Measurements from ENCODE around the gene NTF4. TPM values are rescaled to one million over a fixed set of nuclear protein-coding genes. Genes with fewer than 3 reads are reported as not detected.

Gene NTF4
- total and polyA plus RNA-seq, 12 donors: 0.06 to 1.6 (median 0.71) TPM; not detected in 7

DNA sequence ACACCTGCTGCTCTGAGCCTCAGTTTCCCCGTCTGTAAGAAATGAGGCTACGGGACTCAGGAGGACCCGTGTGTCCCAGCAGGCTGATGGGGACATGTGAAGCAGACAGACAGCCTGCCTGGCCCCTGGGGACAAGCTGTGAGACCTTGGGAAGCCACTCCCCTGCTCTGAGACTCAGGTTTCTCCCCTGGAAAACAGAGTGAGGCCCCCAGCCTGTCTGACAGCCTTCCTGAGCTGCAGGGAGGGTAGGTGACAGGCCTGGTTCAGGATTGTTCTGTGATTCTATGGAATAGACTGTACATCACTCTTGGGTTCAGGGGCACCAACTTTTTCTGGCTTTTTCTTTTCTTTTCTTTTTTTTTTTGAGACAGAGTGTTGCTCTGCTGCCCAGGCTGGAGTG, 2.9 kb upstream of the NTF4 start:
- TF ChIP-seq, protein P1, sequence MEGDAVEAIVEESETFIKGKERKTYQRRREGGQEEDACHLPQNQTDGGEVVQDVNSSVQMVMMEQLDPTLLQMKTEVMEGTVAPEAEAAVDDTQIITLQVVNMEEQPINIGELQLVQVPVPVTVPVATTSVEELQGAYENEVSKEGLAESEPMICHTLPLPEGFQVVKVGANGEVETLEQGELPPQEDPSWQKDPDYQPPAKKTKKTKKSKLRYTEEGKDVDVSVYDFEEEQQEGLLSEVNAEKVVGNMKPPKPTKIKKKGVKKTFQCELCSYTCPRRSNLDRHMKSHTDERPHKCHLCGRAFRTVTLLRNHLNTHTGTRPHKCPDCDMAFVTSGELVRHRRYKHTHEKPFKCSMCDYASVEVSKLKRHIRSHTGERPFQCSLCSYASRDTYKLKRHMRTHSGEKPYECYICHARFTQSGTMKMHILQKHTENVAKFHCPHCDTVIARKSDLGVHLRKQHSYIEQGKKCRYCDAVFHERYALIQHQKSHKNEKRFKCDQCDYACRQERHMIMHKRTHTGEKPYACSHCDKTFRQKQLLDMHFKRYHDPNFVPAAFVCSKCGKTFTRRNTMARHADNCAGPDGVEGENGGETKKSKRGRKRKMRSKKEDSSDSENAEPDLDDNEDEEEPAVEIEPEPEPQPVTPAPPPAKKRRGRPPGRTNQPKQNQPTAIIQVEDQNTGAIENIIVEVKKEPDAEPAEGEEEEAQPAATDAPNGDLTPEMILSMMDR (IDR thresholded peaks at IDR 0.05): no peak
- H3K27ac ChIP-seq: no peak overlapping the region
- ATAC-seq (no peak), DNase-seq (no peak)
- intact Hi-C loops (cut with DNase I): no loop called here
- H3K4me1 ChIP-seq: peaks cover 0 to 22% (median 9%) of the 10 kb centered on the region in 9 donors
- H3K36me3 ChIP-seq: no peaks in the 10 kb centered on the region
- H3K9me3 ChIP-seq: no peaks in the 10 kb centered on the region
- H3K4me3 ChIP-seq: no peak overlapping the region
- peaks cover 0 to 95% (median 72%) of the 10 kb centered on the region in 7 donors for H3K27me3 ChIP-seq
- WGBS, 2 donors: 55 to 64% methylated on average over 3 of the region's 3 CpGs

DNA sequence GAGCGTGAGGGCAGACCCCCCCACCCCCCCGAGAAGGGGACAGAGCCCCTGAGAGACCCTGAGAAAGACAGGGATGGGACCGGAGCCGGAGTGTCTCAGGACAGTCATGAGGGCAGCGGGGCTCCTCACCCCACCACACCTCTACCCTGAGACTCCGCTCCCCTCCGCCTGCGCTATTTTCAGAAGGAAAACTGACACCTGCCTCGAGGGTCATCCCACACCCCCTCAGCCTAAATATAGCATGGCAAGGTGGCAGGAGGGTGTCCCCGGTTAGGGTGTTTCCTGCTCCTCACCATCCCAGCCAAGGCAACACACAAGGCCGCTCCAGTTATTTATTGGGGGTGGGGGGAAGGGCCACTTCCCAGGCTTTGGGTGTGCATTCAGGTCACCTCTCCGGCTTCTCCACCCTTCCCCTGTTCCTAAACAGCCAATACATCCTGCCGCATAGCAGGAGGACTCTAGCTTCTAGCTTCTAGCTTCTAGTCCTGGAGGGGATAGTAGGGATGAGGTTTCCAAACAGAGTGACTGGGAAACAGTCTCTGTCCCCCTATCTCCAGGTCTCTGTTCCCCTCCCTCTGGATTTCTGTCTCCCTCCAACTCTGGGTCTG, 1.4 kb upstream of the NTF4 start:
- TF ChIP-seq, protein P1 (IDR thresholded peaks at IDR 0.05): no peak
- H3K36me3 ChIP-seq: no peaks in the 10 kb centered on the region
- ATAC-seq (peak in 1 of 8 donors; percentile 46), DNase-seq (no peak)
- 34 to 35% methylated on average over 12 to 13 of the region's 13 CpGs for WGBS, 2 donors
- H3K27ac ChIP-seq: no peak overlapping the region
- H3K4me3 ChIP-seq: no peak overlapping the region
- H3K27me3 ChIP-seq: peaks cover 0 to 95% (median 66%) of the 10 kb centered on the region in 7 donors
- H3K9me3 ChIP-seq: no peaks in the 10 kb centered on the region
- peaks cover 0 to 22% (median 9%) of the 10 kb centered on the region in 9 donors for H3K4me1 ChIP-seq
- intact Hi-C loops (cut with DNase I): no loop called here

DNA sequence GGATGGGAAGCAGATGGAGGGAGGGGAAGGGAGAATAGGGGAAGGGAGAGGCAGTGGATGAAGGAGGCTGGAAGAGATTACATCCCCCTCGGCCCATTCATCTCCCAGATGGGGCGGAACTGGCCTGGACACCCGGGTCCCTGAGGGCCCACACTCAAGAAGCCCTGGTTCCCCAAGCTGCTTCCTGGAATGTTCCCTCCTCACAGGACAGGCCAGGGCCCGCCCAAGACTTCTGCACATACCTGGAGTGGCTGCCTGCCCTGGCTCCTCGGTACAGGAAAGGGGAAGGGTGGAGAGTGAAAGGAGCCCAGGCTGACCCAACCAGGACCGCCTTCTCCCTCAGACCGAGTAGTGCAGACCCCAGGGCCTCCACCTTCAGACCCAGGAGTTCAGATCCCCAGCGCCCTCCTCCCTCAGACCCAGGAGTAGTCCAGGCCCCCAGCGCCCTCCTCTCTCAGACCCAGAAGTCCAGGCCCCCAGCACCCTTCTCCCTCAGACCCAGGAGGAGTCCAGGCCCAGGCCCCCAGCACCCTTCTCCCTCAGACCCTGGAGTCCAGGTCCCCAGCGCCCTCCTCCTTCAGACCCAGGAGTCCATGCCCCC, 489 bp downstream of the NTF4 start:
- ATAC-seq (peak in 3 of 8 donors; percentile 10 to 47 (median 28)), DNase-seq (no peak)
- Histone ChIP-seq H3K36me3 (no peaks in the 10 kb centered on the region), H3K4me1 (peaks cover 0 to 22% (median 9%) of the 10 kb centered on the region in 9 donors), H3K9me3 (no peaks in the 10 kb centered on the region), H3K27ac (no peak overlapping the region), H3K27me3 (peaks cover 0 to 83% (median 47%) of the 10 kb centered on the region in 7 donors), H3K4me3 (no peak overlapping the region)
- intact Hi-C loops (cut with DNase I): no loop called here
- TF ChIP-seq, protein P1 (IDR thresholded peaks at IDR 0.05): no peak
- WGBS, 2 donors: 47 to 54% methylated on average over 10 of the region's 10 CpGs

DNA sequence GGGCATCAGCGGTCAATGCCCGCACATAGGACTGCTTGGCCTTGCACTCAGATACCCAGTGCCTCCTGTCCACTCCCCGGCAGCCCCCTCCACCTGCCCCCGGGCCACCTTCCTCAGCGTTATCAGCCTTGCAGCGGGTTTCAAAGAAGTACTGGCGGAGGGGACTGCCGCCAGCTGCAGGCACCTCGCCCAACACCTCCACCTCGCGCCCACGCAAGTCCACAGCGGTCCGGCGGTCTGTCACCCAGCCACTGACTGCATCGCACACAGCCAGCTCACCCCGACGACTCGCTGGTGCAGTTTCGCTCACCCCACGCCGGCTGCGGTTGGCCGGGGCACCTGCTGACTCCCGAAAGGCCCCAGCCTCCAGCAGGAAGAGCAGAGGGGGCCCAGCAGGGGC, 3.2 kb downstream of the NTF4 start:
- Histone ChIP-seq H3K4me1 (peaks cover 0 to 39% (median 22%) of the 10 kb centered on the region in 9 donors), H3K36me3 (no peaks in the 10 kb centered on the region), H3K4me3 (no peak overlapping the region), H3K27ac (no peak overlapping the region), H3K27me3 (peaks cover 0 to 86% (median 54%) of the 10 kb centered on the region in 7 donors), H3K9me3 (no peaks in the 10 kb centered on the region)
- WGBS, 2 donors: 81 to 86% methylated on average over 25 of the region's 25 CpGs
- ATAC-seq (no peak), DNase-seq (no peak)
- intact Hi-C loops (cut with DNase I): no loop called here
- TF ChIP-seq, protein P1 (IDR thresholded peaks at IDR 0.05): no peak

Data from heart right ventricle (tissue), 16 donors.